WTC11 (cell line): ENCODE results near the gene RNF212B. TPM values are rescaled to one million over a fixed set of nuclear protein-coding genes. Genes with fewer than 3 reads are reported as not detected.
A peak's percentile ranks its signal among the peaks of the same experiment; 100 is the strongest.

Source experiments
- ATF1 ChIP-seq: sonication (generic); formaldehyde crosslinking; IDR thresholded peaks from 2 replicates; pipeline ENCODE4 v1.8.1; 2023; ENCODE audit warnings: mild to moderate bottlenecking, moderate library complexity, missing genetic modification reagents
- CDX4 ChIP-seq: fragments of 250-450 bp; sonication (Bioruptor Pico); IDR thresholded peaks from 2 replicates; pipeline ENCODE4 v1.9.0; 2021; ENCODE audit warnings: moderate library complexity, mild to moderate bottlenecking, inconsistent platforms, borderline replicate concordance
- ESRRA ChIP-seq: sonication (generic); formaldehyde crosslinking; IDR thresholded peaks from 2 replicates; pipeline ENCODE4 v1.8.1; 2022; ENCODE audit warnings: mild to moderate bottlenecking, missing genetic modification reagents, borderline replicate concordance
- FOXK1 ChIP-seq: sonication (generic); formaldehyde crosslinking; IDR thresholded peaks from 2 replicates; pipeline ENCODE4 v1.8.0; 2022; ENCODE audit warnings: mild to moderate bottlenecking, moderate library complexity, missing genetic modification reagents
- GRHL2 ChIP-seq: fragments of 250-450 bp; sonication (Bioruptor Pico); IDR thresholded peaks from 2 replicates; pipeline ENCODE4 v1.8.0; 2022; ENCODE audit warnings: mild to moderate bottlenecking, moderate library complexity; ENCODE audit not compliant: insufficient replicate concordance, severe bottlenecking
- HMGA2 ChIP-seq: fragments of 250-450 bp; sonication (Bioruptor Pico); IDR thresholded peaks from 2 replicates; pipeline ENCODE4 v1.4.0; 2021; ENCODE audit warnings: mild to moderate bottlenecking, moderate library complexity
- IRF2 ChIP-seq: sonication (generic); formaldehyde crosslinking; IDR thresholded peaks from 2 replicates; pipeline ENCODE4 v1.8.0; 2022; ENCODE audit warnings: low read depth, missing genetic modification reagents, borderline replicate concordance
- JAZF1 ChIP-seq: fragments of 250-450 bp; sonication (Bioruptor Pico); IDR thresholded peaks from 2 replicates; pipeline ENCODE4 v1.9.0; 2021; ENCODE audit warnings: moderate library complexity, mild to moderate bottlenecking, inconsistent platforms
- MXD4 ChIP-seq: fragments of 250-450 bp; sonication (Bioruptor Pico); IDR thresholded peaks from 2 replicates; pipeline ENCODE4 v1.8.0; 2021; ENCODE audit warnings: mild to moderate bottlenecking, moderate library complexity, borderline replicate concordance
- NR1H2 ChIP-seq: sonication (generic); formaldehyde crosslinking; IDR thresholded peaks from 2 replicates; pipeline ENCODE4 v1.9.0; 2021; ENCODE audit warnings: mild to moderate bottlenecking, moderate library complexity, missing genetic modification reagents
- PRDM15 ChIP-seq: sonication (generic); formaldehyde crosslinking; IDR thresholded peaks from 2 replicates; pipeline ENCODE4 v1.8.0; 2022; ENCODE audit warnings: missing genetic modification reagents
- RORB ChIP-seq: fragments of 250-450 bp; sonication (Bioruptor Pico); IDR thresholded peaks from 2 replicates; pipeline ENCODE4 v1.9.0; 2021; ENCODE audit warnings: mild to moderate bottlenecking
- SMAD3 ChIP-seq: sonication (generic); formaldehyde crosslinking; IDR thresholded peaks from 2 replicates; pipeline ENCODE4 v1.8.0; 2022; ENCODE audit warnings: missing genetic modification reagents, mild to moderate bottlenecking, borderline replicate concordance
- SMAD4 ChIP-seq: sonication (generic); formaldehyde crosslinking; IDR thresholded peaks from 2 replicates; pipeline ENCODE4 v1.8.0; 2022; ENCODE audit warnings: mild to moderate bottlenecking, missing genetic modification reagents
- SP1 ChIP-seq: sonication (generic); formaldehyde crosslinking; conservative IDR thresholded peaks from 2 replicates; pipeline ENCODE4 v1.8.1; 2022; ENCODE audit warnings: missing genetic modification reagents
- USF1 ChIP-seq: sonication (generic); formaldehyde crosslinking; IDR thresholded peaks from 2 replicates; pipeline ENCODE4 v1.8.0; 2022; ENCODE audit warnings: mild to moderate bottlenecking, missing genetic modification reagents
- USF2 ChIP-seq: sonication (generic); formaldehyde crosslinking; IDR thresholded peaks from 2 replicates; pipeline ENCODE4 v1.8.1; 2023; ENCODE audit warnings: mild to moderate bottlenecking, missing genetic modification reagents, moderate library complexity
- ZNF232 ChIP-seq: sonication (generic); formaldehyde crosslinking; IDR thresholded peaks from 2 replicates; pipeline ENCODE4 v1.8.0; 2022; ENCODE audit warnings: mild to moderate bottlenecking, missing genetic modification reagents
- ZNF263 ChIP-seq: sonication (generic); formaldehyde crosslinking; IDR thresholded peaks from 2 replicates; pipeline ENCODE4 v1.8.1; 2022; ENCODE audit warnings: low read depth, mild to moderate bottlenecking, moderate library complexity, missing genetic modification reagents
- ZNF416 ChIP-seq: fragments of 250-450 bp; sonication (Bioruptor Pico); IDR thresholded peaks from 2 replicates; pipeline ENCODE4 v1.9.0; 2021; ENCODE audit warnings: mild to moderate bottlenecking, inconsistent platforms
- total RNA-seq: library from RNA; stranded (reverse); gene quantifications from 3 replicates; pipeline ENCODE4 v1.2.3, GENCODE V29; 2021
- TF ChIP-seq, protein P1 (sequence below): sonication (generic); formaldehyde crosslinking; IDR thresholded peaks from 2 replicates; pipeline ENCODE4 v1.8.1; 2023; ENCODE audit warnings: mild to moderate bottlenecking, moderate library complexity, missing genetic modification reagents
- TF ChIP-seq, protein P2 (sequence below): sonication (generic); formaldehyde crosslinking; IDR thresholded peaks from 2 replicates; pipeline ENCODE4 v1.8.1; 2023; ENCODE audit warnings: mild to moderate bottlenecking, missing genetic modification reagents
- TF ChIP-seq, protein P3 (sequence below): sonication (generic); formaldehyde crosslinking; IDR thresholded peaks from 2 replicates; pipeline ENCODE4 v1.8.1; 2022; ENCODE audit warnings: low read depth, missing genetic modification reagents, borderline replicate concordance
- TF ChIP-seq, protein P4 (sequence below): sonication (generic); formaldehyde crosslinking; IDR thresholded peaks from 2 replicates; pipeline ENCODE4 v1.8.1; 2022; ENCODE audit warnings: missing genetic modification reagents, borderline replicate concordance
- TF ChIP-seq, protein P5 (sequence below): sonication (generic); formaldehyde crosslinking; IDR thresholded peaks from 2 replicates; pipeline ENCODE4 v1.8.1; 2023; ENCODE audit warnings: mild to moderate bottlenecking, missing genetic modification reagents, moderate library complexity

The RNF212B gene
- total RNA-seq, 1 experiment from 2014 or later, result 0.46 TPM

DNA sequence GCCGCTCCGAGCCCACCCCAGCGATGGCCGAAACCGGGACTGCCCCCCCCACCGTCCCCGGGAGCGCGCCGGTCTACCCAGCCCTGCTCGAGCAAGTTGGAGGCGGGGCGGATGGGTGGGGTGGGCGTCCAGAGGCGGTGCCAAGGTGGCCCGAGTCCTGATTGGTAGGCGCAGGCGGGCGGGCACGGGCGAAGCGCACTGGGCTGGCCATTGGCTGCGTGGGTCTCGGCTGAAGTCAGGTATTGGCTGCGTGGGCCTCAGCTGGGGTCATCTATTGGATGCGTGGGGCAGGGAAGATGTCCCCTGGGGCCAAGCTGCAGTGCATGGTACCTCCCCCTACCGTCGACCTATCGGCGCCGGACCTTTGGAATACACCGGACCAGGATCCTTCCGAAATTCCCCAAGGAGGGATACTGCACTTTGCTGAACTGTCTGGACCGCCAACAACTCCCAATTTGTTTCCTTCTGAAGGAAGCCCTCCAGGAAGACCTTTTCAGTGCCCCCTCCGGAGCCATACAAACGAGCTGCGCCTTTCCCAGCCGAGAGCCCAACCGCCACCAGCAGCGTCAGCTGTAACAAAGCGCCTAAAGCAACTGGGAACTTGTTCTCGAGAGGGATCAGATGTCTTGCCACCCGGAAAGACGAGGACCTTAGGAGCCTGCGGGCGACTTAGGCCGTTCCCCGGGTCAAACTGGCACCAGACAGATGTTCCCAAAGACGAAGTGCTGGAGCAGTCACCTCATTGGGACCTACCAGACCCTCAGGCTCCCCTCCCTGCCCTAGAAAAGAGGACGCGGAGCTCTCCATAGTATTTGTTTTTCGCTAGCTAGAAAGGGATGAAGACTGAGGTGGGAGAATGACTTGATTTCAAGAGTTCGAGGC, 48.5 kb downstream of the RNF212B start, which contains the start of gene HOMEZ (continued):
- TF ChIP-seq, protein P1, sequence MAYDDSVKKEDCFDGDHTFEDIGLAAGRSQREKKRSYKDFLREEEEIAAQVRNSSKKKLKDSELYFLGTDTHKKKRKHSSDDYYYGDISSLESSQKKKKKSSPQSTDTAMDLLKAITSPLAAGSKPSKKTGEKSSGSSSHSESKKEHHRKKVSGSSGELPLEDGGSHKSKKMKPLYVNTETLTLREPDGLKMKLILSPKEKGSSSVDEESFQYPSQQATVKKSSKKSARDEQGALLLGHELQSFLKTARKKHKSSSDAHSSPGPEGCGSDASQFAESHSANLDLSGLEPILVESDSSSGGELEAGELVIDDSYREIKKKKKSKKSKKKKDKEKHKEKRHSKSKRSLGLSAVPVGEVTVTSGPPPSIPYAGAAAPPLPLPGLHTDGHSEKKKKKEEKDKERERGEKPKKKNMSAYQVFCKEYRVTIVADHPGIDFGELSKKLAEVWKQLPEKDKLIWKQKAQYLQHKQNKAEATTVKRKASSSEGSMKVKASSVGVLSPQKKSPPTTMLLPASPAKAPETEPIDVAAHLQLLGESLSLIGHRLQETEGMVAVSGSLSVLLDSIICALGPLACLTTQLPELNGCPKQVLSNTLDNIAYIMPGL (CRISPR knock-in tag), result peak; percentile 72; the same call in 1 of the 2 replicates
- TF ChIP-seq SMAD4, result no peak
- no peak for TF ChIP-seq USF2 (CRISPR knock-in tag)
- TF ChIP-seq, protein P2, sequence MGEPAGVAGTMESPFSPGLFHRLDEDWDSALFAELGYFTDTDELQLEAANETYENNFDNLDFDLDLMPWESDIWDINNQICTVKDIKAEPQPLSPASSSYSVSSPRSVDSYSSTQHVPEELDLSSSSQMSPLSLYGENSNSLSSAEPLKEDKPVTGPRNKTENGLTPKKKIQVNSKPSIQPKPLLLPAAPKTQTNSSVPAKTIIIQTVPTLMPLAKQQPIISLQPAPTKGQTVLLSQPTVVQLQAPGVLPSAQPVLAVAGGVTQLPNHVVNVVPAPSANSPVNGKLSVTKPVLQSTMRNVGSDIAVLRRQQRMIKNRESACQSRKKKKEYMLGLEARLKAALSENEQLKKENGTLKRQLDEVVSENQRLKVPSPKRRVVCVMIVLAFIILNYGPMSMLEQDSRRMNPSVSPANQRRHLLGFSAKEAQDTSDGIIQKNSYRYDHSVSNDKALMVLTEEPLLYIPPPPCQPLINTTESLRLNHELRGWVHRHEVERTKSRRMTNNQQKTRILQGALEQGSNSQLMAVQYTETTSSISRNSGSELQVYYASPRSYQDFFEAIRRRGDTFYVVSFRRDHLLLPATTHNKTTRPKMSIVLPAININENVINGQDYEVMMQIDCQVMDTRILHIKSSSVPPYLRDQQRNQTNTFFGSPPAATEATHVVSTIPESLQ (CRISPR knock-in tag), result no peak
- TF ChIP-seq, protein P3, sequence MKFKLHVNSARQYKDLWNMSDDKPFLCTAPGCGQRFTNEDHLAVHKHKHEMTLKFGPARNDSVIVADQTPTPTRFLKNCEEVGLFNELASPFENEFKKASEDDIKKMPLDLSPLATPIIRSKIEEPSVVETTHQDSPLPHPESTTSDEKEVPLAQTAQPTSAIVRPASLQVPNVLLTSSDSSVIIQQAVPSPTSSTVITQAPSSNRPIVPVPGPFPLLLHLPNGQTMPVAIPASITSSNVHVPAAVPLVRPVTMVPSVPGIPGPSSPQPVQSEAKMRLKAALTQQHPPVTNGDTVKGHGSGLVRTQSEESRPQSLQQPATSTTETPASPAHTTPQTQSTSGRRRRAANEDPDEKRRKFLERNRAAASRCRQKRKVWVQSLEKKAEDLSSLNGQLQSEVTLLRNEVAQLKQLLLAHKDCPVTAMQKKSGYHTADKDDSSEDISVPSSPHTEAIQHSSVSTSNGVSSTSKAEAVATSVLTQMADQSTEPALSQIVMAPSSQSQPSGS, result no peak
- no peak for TF ChIP-seq ZNF263 (CRISPR knock-in tag)
- no peak for TF ChIP-seq RORB (CRISPR knock-in tag)
- TF ChIP-seq IRF2 (CRISPR knock-in tag), result no peak
- no peak for TF ChIP-seq PRDM15 (CRISPR knock-in tag)
- TF ChIP-seq CDX4 (CRISPR knock-in tag), result no peak
- no peak for TF ChIP-seq JAZF1
- TF ChIP-seq ZNF416 (CRISPR knock-in tag), result no peak
- TF ChIP-seq, protein P4, sequence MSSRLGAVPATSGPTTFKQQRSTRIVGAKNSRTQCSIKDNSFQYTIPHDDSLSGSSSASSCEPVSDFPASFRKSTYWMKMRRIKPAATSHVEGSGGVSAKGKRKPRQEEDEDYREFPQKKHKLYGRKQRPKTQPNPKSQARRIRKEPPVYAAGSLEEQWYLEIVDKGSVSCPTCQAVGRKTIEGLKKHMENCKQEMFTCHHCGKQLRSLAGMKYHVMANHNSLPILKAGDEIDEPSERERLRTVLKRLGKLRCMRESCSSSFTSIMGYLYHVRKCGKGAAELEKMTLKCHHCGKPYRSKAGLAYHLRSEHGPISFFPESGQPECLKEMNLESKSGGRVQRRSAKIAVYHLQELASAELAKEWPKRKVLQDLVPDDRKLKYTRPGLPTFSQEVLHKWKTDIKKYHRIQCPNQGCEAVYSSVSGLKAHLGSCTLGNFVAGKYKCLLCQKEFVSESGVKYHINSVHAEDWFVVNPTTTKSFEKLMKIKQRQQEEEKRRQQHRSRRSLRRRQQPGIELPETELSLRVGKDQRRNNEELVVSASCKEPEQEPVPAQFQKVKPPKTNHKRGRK (CRISPR knock-in tag), result no peak
- no peak for TF ChIP-seq NR1H2
- no peak for TF ChIP-seq ATF1 (CRISPR knock-in tag)
- 0 out of 2 replicates have a peak, but pooled peaks have one; percentile 61 for TF ChIP-seq ZNF232 (CRISPR knock-in tag)
- peak; percentile 88 for TF ChIP-seq SP1 (CRISPR knock-in tag)
- no peak for TF ChIP-seq MXD4 (CRISPR knock-in tag)
- TF ChIP-seq USF1 (CRISPR knock-in tag), result no peak; the same call in 1 of the 2 replicates
- TF ChIP-seq ESRRA (CRISPR knock-in tag), result no peak
- no peak for TF ChIP-seq GRHL2 (CRISPR knock-in tag)
- TF ChIP-seq, protein P5, sequence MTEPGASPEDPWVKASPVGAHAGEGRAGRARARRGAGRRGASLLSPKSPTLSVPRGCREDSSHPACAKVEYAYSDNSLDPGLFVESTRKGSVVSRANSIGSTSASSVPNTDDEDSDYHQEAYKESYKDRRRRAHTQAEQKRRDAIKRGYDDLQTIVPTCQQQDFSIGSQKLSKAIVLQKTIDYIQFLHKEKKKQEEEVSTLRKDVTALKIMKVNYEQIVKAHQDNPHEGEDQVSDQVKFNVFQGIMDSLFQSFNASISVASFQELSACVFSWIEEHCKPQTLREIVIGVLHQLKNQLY (CRISPR knock-in tag), result no peak
- TF ChIP-seq HMGA2 (CRISPR knock-in tag), result no peak
- TF ChIP-seq FOXK1, result no peak
- TF ChIP-seq SMAD3, result no peak
